Prostate gland (tissue), 2 donors: ENCODE results near the gene CAMK2D. TPM values are rescaled to one million over a fixed set of nuclear protein-coding genes. Genes with fewer than 3 reads are reported as not detected.

ENCODE experiments used
- DNase-seq: peaks from one replicate; pipeline ENCODE4 v3.0.0-alpha.2; 2019; ENCODE audit warnings: low spot score
- H3K27ac ChIP-seq, 2 donors: fragments of 200-600 bp; sonication (generic); 2 replicates each; pipeline ENCODE4 v1.5.1; 2017 to 2019
- H3K27me3 ChIP-seq: fragments of 200-600 bp; sonication (generic); replicated peaks from 2 replicates; pipeline ENCODE4 v1.5.1; 2019; ENCODE audit not compliant: insufficient read depth
- H3K36me3 ChIP-seq, 2 donors: fragments of 200-600 bp; sonication (generic); 1 replicate in 1 of 2; 2 replicates in 1 of 2; pipeline versions ENCODE4 v1.5.1 to v1.8.1; 2017 to 2019
- H3K4me1 ChIP-seq: fragments of 200-600 bp; sonication (generic); replicated peaks from 2 replicates; pipeline ENCODE4 v1.5.1; 2019
- H3K4me3 ChIP-seq, 2 donors: fragments of 200-600 bp; sonication (generic); 2 replicates each; pipeline ENCODE4 v1.5.1; 2017 to 2019
- H3K9me3 ChIP-seq: fragments of 200-600 bp; sonication (generic); 2 replicates; pipeline ENCODE4 v1.5.1; 2017
- CTCF ChIP-seq, 4 experiments: fragments of 200-600 bp in 2 of 4; fragments of 450-650 bp in 2 of 4; sonication (generic) in 2 of 4; IDR thresholded peaks; 1 replicate in 3 of 4; 2 replicates in 1 of 4; pipeline ENCODE4 v1.5.1; 2016 to 2019; ENCODE audit warnings: antibody characterized with exemption in 4 of 4, mild to moderate bottlenecking in 2 of 4, moderate library complexity in 2 of 4
- POLR2A ChIP-seq: fragments of 450-650 bp; IDR thresholded peaks from one replicate; pipeline ENCODE4 v1.6.1; 2016; ENCODE audit warnings: antibody characterized with exemption, mild to moderate bottlenecking
- POLR2AphosphoS5 ChIP-seq: sonication (generic); formaldehyde crosslinking; IDR thresholded peaks from one replicate; pipeline ENCODE4 v1.6.1; 2017; ENCODE audit warnings: antibody characterized with exemption
- WGBS: methylation state at CpG from one replicate; pipeline ENCODE4 v1.1.5; 2018; 5-methylcytosine and 5-hydroxymethylcytosine counted together
- intact Hi-C: fragments of 100-400 bp; cut with DNase I; formaldehyde crosslinking; loops from one replicate; pipeline ENCODE4 v1.14.2; 2022
- total RNA-seq, 2 donors: library from RNA; depleted of rRNA; stranded (reverse); fragments of >200 nt; gene quantifications; one replicate each; pipeline ENCODE4 v1.1.0, GENCODE V29; 2016

CAMK2D gene
- total RNA-seq, 2 donors from 2014 or later = 48.7 to 88.8 TPM

- Histone ChIP-seq H3K27ac (no peak overlapping the region), H3K36me3 (no peaks in the 10 kb centered on the region), H3K4me3 (no peak overlapping the region), H3K27me3 (no peaks in the 10 kb centered on the region), H3K9me3 (no peaks in the 10 kb centered on the region), H3K4me1 (no peaks in the 10 kb centered on the region)
- TF ChIP-seq POLR2A (no peak), POLR2AphosphoS5 (no peak), CTCF (IDR thresholded peaks at IDR 0.05) (no peak)
- DNase-seq = no peak
- intact Hi-C loops = no loop called here
These were observed 287.5 kb downstream of the CAMK2D start for GRCh38 chr4:113474017-113474416.

- no peak for TF ChIP-seq POLR2AphosphoS5
- TF ChIP-seq CTCF (IDR thresholded peaks at IDR 0.05) = no peak
- no peak for TF ChIP-seq POLR2A
- Histone ChIP-seq H3K4me3 (no peak overlapping the region), H3K4me1 (no peaks in the 10 kb centered on the region), H3K27me3 (no peaks in the 10 kb centered on the region), H3K9me3 (no peaks in the 10 kb centered on the region), H3K27ac (no peak overlapping the region), H3K36me3 (no peaks in the 10 kb centered on the region)
- intact Hi-C loops = no loop called here
- no peak for DNase-seq
- 29% methylated on average over 1 of the region's 1 CpG for WGBS
These were observed 288.7 kb downstream of the CAMK2D start for GRCh38 chr4:113472864-113473263.

GRCh38 chr4:113471146-113471860, 290.2 kb downstream of the CAMK2D start:
- no peak for TF ChIP-seq POLR2AphosphoS5
- TF ChIP-seq POLR2A = no peak
- no peak for TF ChIP-seq CTCF (IDR thresholded peaks at IDR 0.05)
- WGBS = 92% methylated on average over 4 of the region's 4 CpGs
- H3K27me3 ChIP-seq = no peaks in the 10 kb centered on the region
- H3K9me3 ChIP-seq = no peaks in the 10 kb centered on the region
- no peak overlapping the region for H3K4me3 ChIP-seq
- no peaks in the 10 kb centered on the region for H3K4me1 ChIP-seq
- no peak for DNase-seq
- H3K36me3 ChIP-seq = no peaks in the 10 kb centered on the region
- no peak overlapping the region for H3K27ac ChIP-seq
- intact Hi-C loops = no loop called here

GRCh38 chr4:113469926-113470325, 291.6 kb downstream of the CAMK2D start:
- no peak for DNase-seq
- intact Hi-C loops = loop anchor here (5.0 to 10.0 kb wide), 2 partner anchors 175 to 292 kb away; partner anchors contain the start of gene CAMK2D
- TF ChIP-seq POLR2AphosphoS5 (no peak), POLR2A (no peak), CTCF (IDR thresholded peaks at IDR 0.05) (no peak)
- H3K36me3 ChIP-seq = no peaks in the 10 kb centered on the region
- WGBS = 97% methylated on average over 1 of the region's 1 CpG
- H3K4me3 ChIP-seq = no peak overlapping the region
- no peak overlapping the region for H3K27ac ChIP-seq
- no peaks in the 10 kb centered on the region for H3K27me3 ChIP-seq
- no peaks in the 10 kb centered on the region for H3K4me1 ChIP-seq
- H3K9me3 ChIP-seq = no peaks in the 10 kb centered on the region

GRCh38 chr4:113469023-113469390, 292.5 kb downstream of the CAMK2D start:
- H3K36me3 ChIP-seq = no peaks in the 10 kb centered on the region
- no peaks in the 10 kb centered on the region for H3K9me3 ChIP-seq
- no peaks in the 10 kb centered on the region for H3K4me1 ChIP-seq
- intact Hi-C loops = loop anchor here (5.0 to 10.0 kb wide), 2 partner anchors 174 to 293 kb away; partner anchors contain the start of gene CAMK2D
- H3K4me3 ChIP-seq = no peak overlapping the region
- no peaks in the 10 kb centered on the region for H3K27me3 ChIP-seq
- TF ChIP-seq POLR2AphosphoS5 (no peak), CTCF (IDR thresholded peaks at IDR 0.05) (no peak), POLR2A (no peak)
- WGBS = 93% methylated on average over 1 of the region's 1 CpG
- peak overlapping the region; percentile 56 to 67 for H3K27ac ChIP-seq
- no peak for DNase-seq
